GM12891 (cell line): ENCODE data around the gene ANKRA2.
"Not testable (repeated sequence)": the region's sequence is repeated elsewhere in the genome, so short reads cannot be mapped to it uniquely, and the experiment has no call there.

Experiments used
- POLR2A ChIP-seq: IDR thresholded peaks from 2 replicates; pipeline ENCODE4 v1.6.1; 2011; ENCODE audit warnings: low read depth, low read length, control low read depth
- POLR2AphosphoS5 ChIP-seq: IDR thresholded peaks from 2 replicates; pipeline ENCODE4 v1.6.1; 2011; ENCODE audit warnings: low read depth, low read length, control low read depth
- SPI1 ChIP-seq: IDR thresholded peaks from 2 replicates; pipeline ENCODE4 v1.6.1; 2011; ENCODE audit warnings: low read depth, low read length, control low read depth

DNA sequence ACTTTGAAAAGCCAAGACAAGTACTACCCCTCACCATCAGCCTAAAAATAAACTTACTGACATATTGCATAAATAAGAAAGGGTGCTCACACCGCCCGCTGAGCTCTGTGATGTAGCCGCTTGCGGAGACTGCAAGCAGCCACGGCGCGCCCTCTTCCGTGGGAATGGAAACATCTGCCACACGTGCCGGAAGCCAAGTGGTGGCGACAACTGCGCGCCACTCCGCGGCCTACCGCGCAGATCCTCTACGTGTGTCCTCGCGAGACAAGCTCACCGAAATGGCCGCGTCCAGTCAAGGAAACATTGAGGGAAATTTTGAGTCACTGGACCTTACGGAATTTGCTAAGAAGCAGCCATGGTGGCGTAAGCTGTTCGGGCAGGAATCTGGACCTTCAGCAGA lies 56.9 kb downstream of the ANKRA2 start:
- TF ChIP-seq POLR2AphosphoS5, POLR2A, SPI1: not testable (repeated sequence)
